GM21423 (cell line): Measurements from ENCODE around the gene LPCAT1.
"Not testable (repeated sequence)": the region's sequence is repeated elsewhere in the genome, so short reads cannot be mapped to it uniquely, and the experiment has no call there.

Source experiments
- ATAC-seq: cut with Tn5 transposase; IDR thresholded peaks from one replicate; pipeline ENCODE4 v1.9.1; 2021; ENCODE audit warnings: mild to moderate bottlenecking, moderate library complexity; ENCODE audit not compliant: unreplicated experiment

The LPCAT1 gene

GRCh38 chr5:1481266-1481958, 42.3 kb downstream of the LPCAT1 start:
- no peak for ATAC-seq

GRCh38 chr5:1480806-1481205, 43.0 kb downstream of the LPCAT1 start:
- no peak for ATAC-seq

GRCh38 chr5:1480217-1480616, 43.5 kb downstream of the LPCAT1 start:
- ATAC-seq, result no peak

- ATAC-seq, result no peak
These were observed 44.1 kb downstream of the LPCAT1 start for GRCh38 chr5:1479581-1480188.

GRCh38 chr5:1479066-1479465, 44.7 kb downstream of the LPCAT1 start:
- no peak for ATAC-seq

GRCh38 chr5:1478271-1479035, 45.3 kb downstream of the LPCAT1 start:
- no peak for ATAC-seq

- no peak for ATAC-seq
These were observed 46.4 kb downstream of the LPCAT1 start for GRCh38 chr5:1477341-1477740.

GRCh38 chr5:1476967-1477310, 46.8 kb downstream of the LPCAT1 start:
- no peak for ATAC-seq

- ATAC-seq, result no peak
These were observed 47.4 kb downstream of the LPCAT1 start for GRCh38 chr5:1476181-1476966.

- not testable (repeated sequence) for ATAC-seq
These were observed 48.2 kb downstream of the LPCAT1 start for GRCh38 chr5:1475544-1475900.

- no peak for ATAC-seq
These were observed 48.8 kb downstream of the LPCAT1 start for GRCh38 chr5:1474866-1475543.

GRCh38 chr5:1474183-1474839, 49.4 kb downstream of the LPCAT1 start:
- no peak for ATAC-seq

- no peak for ATAC-seq
These were observed 50.0 kb downstream of the LPCAT1 start for GRCh38 chr5:1473746-1474145.

- no peak for ATAC-seq
These were observed 50.7 kb downstream of the LPCAT1 start for GRCh38 chr5:1472964-1473628.

- no peak for ATAC-seq
These were observed 51.5 kb downstream of the LPCAT1 start for GRCh38 chr5:1471997-1472963.

GRCh38 chr5:1471240-1471853, 52.4 kb downstream of the LPCAT1 start:
- no peak for ATAC-seq

GRCh38 chr5:1470762-1471211, 53.0 kb downstream of the LPCAT1 start:
- ATAC-seq, result no peak
